ENCODE results near the gene KIF9. TPM values are rescaled to one million over a fixed set of nuclear protein-coding genes. Genes with fewer than 3 reads are reported as not detected.
"Not testable (repeated sequence)": the region's sequence is repeated elsewhere in the genome, so short reads cannot be mapped to it uniquely, and the experiment has no call there.

KIF9 gene
- total RNA-seq, 1 donor from 2014 or later, result 2.5 TPM

- Mint-ChIP-seq H3K27me3 (no peaks in the 10 kb centered on the region), H3K4me3 (no peak overlapping the region), H3K9me3 (no peaks in the 10 kb centered on the region), H3K4me1 (peaks cover 40% of the 10 kb centered on the region), H3K36me3 (ENCODE audit: low read depth) (no peaks in the 10 kb centered on the region), H3K27ac (no peak overlapping the region)
- ATAC-seq (ENCODE audit: low read depth) (peak; percentile 54), DNase-seq (no peak)
- TF ChIP-seq, protein P1, sequence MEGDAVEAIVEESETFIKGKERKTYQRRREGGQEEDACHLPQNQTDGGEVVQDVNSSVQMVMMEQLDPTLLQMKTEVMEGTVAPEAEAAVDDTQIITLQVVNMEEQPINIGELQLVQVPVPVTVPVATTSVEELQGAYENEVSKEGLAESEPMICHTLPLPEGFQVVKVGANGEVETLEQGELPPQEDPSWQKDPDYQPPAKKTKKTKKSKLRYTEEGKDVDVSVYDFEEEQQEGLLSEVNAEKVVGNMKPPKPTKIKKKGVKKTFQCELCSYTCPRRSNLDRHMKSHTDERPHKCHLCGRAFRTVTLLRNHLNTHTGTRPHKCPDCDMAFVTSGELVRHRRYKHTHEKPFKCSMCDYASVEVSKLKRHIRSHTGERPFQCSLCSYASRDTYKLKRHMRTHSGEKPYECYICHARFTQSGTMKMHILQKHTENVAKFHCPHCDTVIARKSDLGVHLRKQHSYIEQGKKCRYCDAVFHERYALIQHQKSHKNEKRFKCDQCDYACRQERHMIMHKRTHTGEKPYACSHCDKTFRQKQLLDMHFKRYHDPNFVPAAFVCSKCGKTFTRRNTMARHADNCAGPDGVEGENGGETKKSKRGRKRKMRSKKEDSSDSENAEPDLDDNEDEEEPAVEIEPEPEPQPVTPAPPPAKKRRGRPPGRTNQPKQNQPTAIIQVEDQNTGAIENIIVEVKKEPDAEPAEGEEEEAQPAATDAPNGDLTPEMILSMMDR (IDR thresholded peaks at IDR 0.05), result no peak
- intact Hi-C loops (cut with micrococcal nuclease), result loop anchor here (5.0 kb wide), 1 partner anchor 63 kb away; the partner anchor contains the start of gene SETD2
- ChIA-PET POLR2A (interaction anchor here (0.6 kb wide), 1 partner anchor 26 kb away, joined by 5 read pairs; no protein-coding TSS in a partner anchor), CTCF (interaction anchor here (1.0 kb wide), 1 partner anchor 61 kb away, joined by 3 read pairs; no protein-coding TSS in a partner anchor)
Measured at GRCh38 chr3:47225310-47225906, 57.2 kb downstream of the KIF9 start.

- TF ChIP-seq, protein P1 (IDR thresholded peaks at IDR 0.05), result no peak
- ChIA-PET POLR2A (interaction anchor here (0.7 kb wide), 1 partner anchor 727 kb away, joined by 4 read pairs; no protein-coding TSS in a partner anchor), CTCF (no interaction called here)
- Mint-ChIP-seq H3K9me3 (no peaks in the 10 kb centered on the region), H3K4me1 (peaks cover 38% of the 10 kb centered on the region), H3K36me3 (ENCODE audit: low read depth) (no peaks in the 10 kb centered on the region), H3K27ac (no peak overlapping the region), H3K4me3 (no peak overlapping the region), H3K27me3 (no peaks in the 10 kb centered on the region)
- intact Hi-C loops (cut with micrococcal nuclease), result no loop called here
- DNase-seq (no peak), ATAC-seq (ENCODE audit: low read depth) (no peak)
Measured at GRCh38 chr3:47223755-47224154, 58.8 kb downstream of the KIF9 start.

- peaks cover 20% of the 10 kb centered on the region for H3K4me1 Mint-ChIP-seq
- ChIA-PET POLR2A (no interaction called here), CTCF (no interaction called here)
- intact Hi-C loops (cut with micrococcal nuclease), result no loop called here
- H3K36me3 Mint-ChIP-seq (ENCODE audit: low read depth), result no peaks in the 10 kb centered on the region
- H3K27me3 Mint-ChIP-seq, result no peaks in the 10 kb centered on the region
- ATAC-seq (ENCODE audit: low read depth) (no peak), DNase-seq (no peak)
- no peak overlapping the region for H3K27ac Mint-ChIP-seq
- TF ChIP-seq, protein P1 (IDR thresholded peaks at IDR 0.05), result no peak
- H3K9me3 Mint-ChIP-seq, result no peaks in the 10 kb centered on the region
- H3K4me3 Mint-ChIP-seq, result no peak overlapping the region
Measured at GRCh38 chr3:47221798-47222197, 60.8 kb downstream of the KIF9 start.

- H3K27ac Mint-ChIP-seq, result no peak overlapping the region
- DNase-seq, result no peak
- intact Hi-C loops (cut with micrococcal nuclease), result no loop called here
- H3K27me3 Mint-ChIP-seq, result no peaks in the 10 kb centered on the region
- no peak overlapping the region for H3K4me3 Mint-ChIP-seq
- H3K9me3 Mint-ChIP-seq, result no peaks in the 10 kb centered on the region
- H3K36me3 Mint-ChIP-seq (ENCODE audit: low read depth), result no peaks in the 10 kb centered on the region
- ATAC-seq (ENCODE audit: low read depth), result no peak
- ChIA-PET POLR2A (no interaction called here), CTCF (no interaction called here)
- no peaks in the 10 kb centered on the region for H3K4me1 Mint-ChIP-seq
- TF ChIP-seq, protein P1 (IDR thresholded peaks at IDR 0.05), result no peak
Measured at GRCh38 chr3:47210863-47211405, 71.7 kb downstream of the KIF9 start.

GRCh38 chr3:47206022-47206421, 76.6 kb downstream of the KIF9 start:
- H3K4me3 Mint-ChIP-seq; intact Hi-C loops (cut with micrococcal nuclease); H3K27me3 Mint-ChIP-seq; POLR2A ChIA-PET; DNase-seq; H3K27ac Mint-ChIP-seq; H3K9me3 Mint-ChIP-seq; ATAC-seq (ENCODE audit: low read depth); CTCF ChIA-PET; H3K36me3 Mint-ChIP-seq (ENCODE audit: low read depth); H3K4me1 Mint-ChIP-seq: not testable (repeated sequence)
